HG03565 (cell line): ENCODE results near the gene RRAS.

ENCODE experiments used
- ATAC-seq: cut with Tn5 transposase; IDR thresholded peaks from one replicate; pipeline ENCODE4 v1.9.1; 2021; ENCODE audit warnings: mild to moderate bottlenecking, moderate library complexity; ENCODE audit not compliant: unreplicated experiment

RRAS gene

DNA sequence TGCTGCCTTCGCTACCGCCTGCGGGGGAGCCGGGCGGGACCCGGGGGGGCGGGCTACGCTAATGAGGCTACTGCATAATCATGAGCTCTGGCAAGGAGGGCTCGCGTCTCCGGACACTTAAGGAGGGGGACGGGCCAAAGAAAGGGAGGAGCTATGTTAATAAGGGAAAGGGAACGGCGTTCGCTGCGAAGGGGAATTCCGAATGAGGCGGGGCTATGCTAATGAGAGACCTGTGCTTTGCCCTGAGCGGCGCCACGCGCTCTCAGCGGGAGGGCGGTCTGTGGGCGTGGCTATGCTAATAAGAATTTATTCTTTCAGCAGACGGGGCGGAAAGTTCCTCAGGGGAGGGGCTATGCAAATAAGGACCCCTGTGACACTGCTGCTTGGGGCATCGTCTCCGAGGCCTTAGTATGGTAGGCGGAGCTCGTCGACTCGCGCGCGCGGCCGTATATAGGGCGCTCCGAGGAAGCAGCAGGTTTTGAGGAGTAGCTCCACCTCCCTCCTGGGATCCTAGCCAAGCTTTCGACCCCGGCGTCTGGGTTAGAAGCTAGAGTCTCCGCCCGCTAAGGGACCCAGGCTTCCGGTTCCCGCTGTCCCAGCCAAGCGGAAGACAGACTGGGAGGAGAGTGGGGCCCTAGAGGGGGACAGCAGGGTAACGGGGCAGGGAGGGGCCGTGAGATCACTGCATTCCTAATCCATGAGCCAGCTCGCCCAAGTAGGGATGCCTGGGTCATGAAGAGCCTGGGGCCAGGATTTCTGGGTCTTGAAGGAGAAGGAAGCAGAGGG lies at the start of gene RRAS:
TSS of gene RRAS (minus strand) at position 31 of the 786 bp plus-strand sequence. CDS start 45 bp downstream, outside the sequence.
- peak; percentile 60 for ATAC-seq

DNA sequence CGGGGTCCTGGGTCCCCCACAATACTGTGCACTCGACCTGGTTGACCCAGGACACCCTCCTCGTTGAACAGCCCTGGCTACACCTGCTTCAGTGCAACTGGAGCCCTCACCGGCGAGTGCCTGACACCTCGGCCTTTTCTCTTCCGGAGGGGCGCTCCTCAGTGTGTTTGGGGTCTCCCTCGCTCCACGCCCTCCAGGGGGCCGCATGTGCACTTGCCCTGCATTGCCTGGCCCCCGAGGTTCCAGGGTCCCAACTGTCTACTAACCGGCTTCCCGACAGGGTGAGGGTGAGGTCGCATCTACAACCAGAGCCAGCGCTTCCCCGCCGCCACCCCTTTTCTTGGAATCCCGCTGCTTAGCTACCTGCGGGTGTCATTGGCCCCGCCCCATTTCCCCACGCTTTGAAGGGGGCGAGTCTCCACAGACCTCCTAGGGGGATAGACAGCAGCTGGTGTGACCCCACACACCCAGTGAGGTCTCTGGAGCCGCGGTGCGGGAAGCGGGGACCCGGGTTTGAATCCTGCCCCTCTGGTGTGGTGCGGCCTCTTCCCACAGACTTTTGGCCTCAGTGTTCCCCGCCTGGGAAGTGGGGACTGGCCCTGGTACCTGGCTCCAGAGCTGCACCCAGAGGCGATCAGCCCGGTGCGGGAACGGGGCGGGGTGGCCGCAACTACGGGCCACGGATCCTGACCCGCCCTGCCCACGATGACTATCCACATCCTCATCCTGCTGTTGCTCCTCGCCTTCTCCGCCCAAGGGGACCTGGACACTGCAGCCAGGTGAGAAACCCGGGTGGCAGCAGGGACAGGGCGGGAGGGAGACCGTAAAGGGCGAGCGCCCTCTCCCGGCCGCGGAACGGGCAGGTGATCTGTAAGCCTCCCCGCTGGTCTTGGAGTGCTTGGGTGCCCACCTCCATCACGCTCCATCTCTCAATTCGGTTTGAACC lies 49.5 kb upstream of the RRAS start, which contains the start of gene ADM5:
TSS of gene ADM5 (plus strand) at position 462 of the 946 bp plus-strand sequence. CDS start at position 706, 244 bp downstream.
- no peak for ATAC-seq

DNA sequence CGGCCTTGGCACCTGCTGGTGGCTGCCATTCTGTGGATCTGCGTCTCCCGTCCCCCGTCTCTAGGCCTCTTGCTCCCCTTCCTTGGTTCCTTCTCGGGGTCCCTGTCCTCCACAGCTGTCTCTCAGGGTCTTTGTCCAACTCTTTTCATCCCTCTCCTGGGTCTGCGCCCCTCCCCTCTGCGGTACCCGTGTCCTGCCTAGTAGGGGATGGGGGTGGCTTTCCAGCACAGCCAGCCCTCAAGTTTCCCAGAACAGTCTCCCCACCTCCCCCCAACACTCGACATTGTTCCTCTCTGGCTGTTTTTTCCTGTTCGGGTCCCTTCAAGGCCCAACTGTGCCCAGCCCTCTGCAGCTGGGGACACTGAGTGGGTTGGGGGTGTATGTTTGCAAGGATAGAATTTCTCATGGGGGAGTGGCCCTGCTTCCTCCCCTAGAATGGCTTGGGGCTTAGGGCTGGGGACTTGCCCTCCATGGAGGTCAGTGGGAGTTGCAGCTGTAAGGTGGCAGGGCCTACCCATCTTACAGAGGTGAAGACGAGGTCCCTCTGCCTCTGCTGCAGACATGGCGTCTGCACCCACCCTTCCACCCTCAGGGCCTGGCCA lies 48.7 kb upstream of the RRAS start:
- ATAC-seq = no peak

DNA sequence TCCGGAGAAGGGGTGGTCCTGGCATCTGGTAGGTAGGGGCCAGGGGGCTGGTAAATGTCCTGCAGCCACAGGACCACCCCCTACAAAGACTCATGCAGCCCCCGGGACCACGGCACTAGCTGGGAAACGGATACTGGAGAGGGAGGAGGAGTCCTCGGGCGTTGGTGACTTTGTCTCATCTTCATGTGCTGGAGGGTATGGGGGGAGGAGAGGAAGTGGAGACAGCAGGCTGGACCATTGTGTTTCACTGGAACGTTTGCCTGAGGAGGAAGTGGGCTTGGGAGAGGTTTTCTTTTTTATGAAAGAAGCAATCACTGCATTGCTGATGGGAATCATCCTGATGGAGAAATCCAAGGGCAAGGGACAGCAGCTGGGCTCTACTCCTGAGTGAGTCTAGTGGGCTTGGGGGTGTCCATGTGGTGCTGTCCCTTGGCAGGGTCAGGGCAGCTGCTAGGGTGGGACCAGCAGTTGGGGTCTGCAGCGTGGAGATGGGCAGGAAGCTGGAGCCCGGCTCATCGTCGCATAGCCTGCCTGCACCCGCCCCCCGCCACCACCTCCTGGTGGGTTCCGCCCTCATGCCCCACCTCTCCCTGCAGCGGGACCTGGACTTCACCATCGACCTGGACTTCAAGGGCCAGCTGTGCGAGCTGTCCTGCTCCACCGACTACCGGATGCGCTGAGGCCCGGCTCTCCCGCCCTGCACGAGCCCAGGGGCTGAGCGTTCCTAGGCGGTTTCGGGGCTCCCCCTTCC lies 47.8 kb upstream of the RRAS start:
- ATAC-seq = no peak

DNA sequence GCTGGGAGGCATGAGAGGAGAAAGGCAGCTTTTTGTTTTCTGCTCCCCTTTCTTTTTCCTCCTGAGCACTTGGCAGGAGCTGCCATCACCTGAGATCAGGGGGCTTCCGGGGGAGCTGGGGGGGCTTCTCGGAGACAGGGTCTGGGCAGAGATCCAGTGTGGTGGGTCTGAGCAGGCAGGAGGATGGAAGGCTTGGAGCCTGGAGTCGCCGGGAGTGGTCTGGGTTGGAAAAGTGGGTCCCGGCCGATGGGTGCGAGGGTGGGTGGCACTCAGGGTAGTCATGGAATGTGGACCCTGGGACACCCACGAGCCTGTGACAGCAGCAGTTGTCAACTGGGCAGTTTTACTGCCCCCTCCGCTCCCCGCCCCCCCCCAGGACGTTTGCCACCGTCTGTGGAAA lies 47.2 kb upstream of the RRAS start:
- ATAC-seq = no peak

DNA sequence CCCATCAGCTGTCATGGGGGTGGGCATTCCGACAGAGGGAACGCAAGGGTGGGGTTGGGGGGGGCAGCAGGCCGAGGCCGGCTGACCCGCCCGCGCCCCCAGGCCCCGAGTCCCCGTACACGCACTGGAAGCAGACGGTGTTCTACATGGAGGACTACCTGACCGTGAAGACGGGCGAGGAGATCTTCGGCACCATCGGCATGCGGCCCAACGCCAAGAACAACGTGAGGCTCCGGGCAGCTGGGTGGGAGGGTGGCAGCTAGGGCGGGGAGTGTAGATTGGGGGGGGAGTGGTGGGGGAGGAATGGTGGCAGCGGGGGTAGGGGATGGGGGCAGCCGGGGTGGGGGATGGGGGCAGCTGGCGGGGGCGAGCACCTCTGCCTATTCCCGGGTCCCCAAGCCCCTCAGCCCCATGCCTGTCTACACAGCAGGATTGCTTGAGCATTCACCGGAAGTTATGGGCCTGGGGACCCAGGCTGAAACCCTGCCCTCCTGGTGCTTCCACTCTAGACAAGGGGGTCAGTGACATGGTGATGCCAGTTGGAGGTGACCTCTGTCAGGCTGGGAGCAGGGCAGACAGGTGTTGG lies 46.7 kb upstream of the RRAS start:
- no peak for ATAC-seq

DNA sequence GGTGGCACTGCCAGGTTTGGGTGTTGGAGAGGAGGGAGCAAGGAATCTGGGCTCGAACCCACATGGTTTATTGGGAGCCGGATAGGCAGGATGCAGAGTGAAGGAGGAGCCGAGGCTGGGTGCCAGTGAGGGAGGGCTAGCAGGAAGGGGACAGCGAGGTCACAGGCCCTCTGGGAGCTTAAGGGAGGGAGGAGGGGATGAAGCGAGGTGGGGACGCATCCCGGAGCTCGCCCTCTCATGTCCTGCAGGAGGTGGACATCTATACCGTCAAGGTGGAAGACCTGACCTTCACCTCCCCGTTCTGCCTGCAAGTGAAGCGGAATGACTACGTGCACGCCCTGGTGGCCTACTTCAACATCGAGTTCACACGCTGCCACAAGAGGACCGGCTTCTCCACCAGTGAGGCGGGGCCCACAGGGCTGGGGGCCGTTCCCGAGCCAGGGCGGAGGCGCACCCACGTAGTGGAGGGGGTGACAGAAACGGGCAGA lies 45.9 kb upstream of the RRAS start:
- no peak for ATAC-seq

DNA sequence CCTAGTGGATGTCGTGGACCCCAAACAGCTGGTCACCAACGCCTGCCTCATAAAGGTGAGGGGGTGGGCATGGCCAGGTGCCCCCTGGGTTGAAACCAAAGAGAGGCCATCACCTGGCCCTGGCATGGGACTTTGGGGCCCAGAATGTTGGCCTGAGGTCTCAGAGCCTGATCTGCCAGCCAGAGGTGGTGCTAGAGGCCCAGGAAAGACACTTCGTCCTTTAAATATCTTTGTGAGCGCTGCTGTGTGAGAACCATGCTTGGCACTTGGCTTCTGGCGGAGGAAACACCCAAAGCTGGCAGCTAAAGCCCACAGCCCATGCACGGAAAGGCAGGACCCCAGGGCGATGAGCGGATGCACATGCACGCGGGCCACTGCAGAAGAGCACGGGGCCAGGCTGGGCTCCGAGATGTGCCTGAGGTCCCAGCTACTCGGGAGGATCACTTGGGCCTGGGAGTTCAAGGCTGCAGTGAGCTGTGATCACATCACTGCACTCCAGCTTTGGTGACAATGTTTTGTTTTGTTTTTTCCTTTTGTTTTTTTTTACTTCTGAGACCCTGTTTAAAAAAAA lies 45.1 kb upstream of the RRAS start:
- ATAC-seq = no peak

DNA sequence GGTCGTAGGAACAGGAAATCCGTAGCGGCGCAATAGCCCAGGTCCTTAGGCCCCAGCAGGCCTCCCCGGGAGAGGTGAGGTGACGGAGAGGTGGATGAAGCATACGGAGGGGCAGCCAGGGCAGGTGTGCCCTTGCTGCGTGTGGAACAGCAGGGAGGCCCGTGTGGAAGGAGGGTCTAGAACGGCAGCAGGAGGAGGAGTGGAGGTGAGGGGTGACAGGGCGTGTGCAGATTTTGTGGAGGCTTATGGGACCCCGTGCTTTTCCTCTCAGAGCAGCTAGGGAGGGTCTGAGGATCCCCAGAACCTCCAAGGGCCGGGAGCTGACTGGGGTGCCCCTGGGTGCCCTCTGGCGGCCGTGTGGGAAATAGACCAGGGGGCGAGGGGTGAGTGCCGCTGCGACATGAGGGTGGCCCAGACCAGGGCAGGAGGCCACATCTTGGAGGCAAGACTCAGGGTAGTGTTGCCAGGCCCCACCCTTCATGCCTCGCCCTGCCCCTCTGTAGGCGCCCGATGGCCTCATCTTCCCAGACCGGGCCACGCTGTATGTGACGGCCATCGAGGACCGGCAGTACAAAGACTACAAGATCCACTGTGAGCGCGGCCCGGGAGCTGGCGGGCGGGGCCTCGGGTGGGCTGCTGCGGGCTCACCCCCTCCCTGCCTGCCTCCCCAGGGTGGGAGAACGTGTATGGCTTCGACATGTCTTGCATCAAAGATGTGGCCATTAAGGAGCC lies 44.5 kb upstream of the RRAS start:
- no peak for ATAC-seq

DNA sequence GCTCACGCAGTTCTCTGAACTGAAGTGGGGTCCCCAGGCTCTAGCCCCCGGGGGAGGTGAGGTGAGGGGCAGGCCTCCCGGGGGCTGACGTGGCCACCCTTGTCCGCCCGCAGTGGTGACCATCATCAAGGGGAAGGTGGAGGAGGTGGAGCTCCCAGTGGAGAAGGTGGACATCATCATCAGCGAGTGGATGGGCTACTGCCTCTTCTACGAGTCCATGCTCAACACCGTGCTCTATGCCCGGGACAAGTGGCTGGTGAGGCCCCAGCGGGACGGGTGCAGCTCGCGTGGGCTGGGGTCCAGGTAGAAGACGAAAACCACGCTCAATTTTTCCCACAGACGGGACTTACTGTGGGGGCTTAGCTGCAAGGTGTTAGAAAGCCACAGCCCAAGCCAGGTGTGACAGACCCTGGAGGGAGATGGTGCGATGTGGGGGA lies 43.9 kb upstream of the RRAS start:
- ATAC-seq = no peak

DNA sequence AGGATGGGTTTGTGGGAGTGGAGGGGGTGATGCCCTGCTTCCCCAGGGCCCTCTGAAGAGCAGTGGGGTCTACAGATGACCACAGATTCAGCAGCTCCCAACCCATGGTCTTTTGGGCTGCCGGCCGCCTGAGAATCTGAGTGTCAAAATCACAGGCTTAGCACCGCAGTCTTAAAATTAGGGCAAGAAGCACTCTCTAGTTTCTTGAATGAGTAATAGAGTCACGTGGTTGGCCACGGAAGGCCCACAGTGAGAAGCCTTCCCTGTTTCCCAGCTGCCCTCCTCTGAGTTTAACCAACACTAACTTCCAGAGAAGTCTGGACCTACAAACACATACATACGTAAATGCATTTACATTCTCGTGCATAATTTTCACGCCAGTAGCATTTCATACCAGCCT lies 42.3 kb upstream of the RRAS start:
- ATAC-seq = no peak

DNA sequence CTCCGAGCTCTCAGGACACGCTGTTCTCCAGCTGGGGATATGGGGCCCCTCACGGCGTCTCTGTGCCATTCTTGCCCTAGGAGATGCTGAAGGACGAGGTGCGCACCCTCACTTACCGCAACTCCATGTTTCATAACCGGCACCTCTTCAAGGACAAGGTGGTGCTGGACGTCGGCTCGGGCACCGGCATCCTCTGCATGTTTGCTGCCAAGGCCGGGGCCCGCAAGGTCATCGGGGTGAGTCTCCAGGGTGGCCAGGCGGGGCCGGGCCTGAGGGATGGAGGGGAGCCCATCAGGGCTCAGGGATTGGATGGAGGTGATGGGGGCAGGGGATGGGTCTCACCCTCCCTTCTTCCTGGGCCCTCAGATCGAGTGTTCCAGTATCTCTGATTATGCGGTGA lies 41.9 kb upstream of the RRAS start:
- no peak for ATAC-seq

DNA sequence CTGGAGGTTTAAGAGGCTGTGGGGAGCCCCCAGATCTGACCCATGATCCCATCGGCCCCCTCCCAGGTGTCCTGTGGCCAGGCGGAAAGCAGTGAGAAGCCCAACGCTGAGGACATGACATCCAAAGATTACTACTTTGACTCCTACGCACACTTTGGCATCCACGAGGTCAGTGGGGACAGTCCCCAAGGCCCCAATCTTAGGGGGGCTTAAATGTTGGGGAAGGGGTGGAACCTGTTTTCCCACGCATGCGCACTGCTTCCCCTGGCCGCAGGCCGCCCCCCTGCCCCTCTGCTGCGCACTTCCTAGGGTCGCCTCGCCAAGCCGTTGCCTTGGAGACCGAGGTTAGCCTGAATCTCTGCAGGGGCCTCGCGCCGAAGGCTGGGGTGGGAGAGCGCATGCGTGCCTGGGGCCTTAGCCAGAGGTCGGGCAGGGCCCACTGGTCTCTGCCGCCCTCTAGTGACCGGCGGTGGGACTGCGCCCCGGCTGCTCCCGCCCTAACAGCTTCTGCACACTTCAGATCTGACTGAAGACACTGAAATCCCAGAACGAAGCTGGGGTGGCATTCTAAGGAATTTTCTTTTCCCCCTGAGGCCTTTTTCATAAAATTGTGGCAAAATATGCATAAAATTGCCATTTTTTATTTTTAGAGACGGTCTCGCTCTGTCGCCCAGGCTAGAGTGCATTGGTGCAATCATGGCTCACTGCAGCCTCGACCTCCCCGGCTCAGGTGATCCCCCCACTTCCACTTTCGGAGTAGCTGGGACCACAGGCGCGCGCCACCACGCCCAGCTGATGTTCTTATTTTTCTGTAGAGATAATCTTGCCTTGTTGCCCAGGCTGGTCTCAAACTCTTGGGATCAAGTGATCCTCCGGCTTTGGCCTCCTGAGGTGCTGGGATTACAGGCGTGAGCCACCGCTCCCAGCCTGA lies 40.7 kb upstream of the RRAS start:
- ATAC-seq = no peak

DNA sequence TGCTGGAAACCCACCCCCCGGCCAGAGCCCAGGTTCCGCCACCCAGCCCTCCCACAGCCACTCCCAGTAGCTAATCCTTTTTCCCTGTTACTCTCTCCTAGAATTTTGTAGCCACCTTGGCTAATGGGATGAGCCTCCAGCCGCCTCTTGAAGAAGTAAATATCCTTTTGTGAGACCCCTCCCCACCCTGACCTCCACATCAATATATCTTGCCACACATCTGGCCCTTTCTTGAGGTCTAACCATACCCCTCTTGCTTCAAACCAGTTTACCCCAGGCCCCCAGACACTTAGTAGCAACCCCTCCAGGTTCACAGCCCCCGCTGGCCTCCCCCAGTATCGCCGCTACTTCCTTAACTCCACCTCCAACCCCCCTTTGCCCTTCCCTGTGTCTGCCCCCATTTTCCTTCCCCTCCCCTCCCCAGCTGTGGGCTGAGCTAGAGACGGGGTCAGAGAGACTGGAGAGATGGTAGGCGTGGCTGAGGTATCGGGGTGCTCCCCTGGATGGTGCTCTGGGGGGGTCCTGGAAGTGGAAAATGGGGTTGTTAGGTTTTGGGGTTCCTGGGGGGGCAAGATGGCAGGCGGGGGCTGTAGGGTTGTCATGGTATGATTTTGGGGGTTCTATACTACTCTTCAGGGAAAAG lies 39.9 kb upstream of the RRAS start:
- ATAC-seq = no peak

DNA sequence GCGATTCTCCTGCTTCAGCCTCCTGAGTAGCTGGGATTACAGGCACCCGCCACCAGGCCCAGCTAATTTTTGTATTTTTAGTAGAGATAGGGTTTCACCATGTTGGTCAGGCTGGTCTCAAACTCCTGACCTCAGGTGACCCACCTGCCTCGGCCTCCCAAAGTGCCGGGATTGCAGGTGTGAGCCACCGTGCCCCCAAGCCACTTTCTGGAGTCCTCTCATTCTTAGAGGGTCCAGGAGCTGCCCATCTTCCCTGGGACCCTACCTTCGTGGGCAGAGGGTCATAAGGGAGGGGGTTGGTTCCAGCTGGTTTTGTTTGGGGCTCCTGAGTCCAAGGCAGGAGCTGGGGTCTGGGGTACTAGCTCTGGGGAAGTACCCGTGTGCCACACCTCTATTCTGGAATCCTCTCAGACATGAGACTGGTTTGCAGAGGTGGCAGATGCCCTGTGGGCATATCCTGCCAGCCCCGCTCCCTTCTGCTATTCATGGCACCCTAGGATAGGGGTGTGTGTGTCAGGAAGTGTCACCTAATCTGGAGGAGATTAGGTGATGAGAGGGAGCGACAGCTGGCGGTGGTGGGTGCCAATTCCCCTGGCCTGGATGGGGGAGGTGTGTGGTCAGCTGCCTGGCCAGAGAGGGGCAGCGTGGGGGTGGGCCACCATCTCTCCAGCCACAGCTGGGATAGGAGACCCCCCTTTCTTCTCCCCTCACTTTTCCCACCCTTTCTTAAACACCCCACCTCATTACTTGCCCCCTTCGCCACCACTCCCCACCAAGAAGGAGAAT lies 39.2 kb upstream of the RRAS start:
- ATAC-seq = no peak

DNA sequence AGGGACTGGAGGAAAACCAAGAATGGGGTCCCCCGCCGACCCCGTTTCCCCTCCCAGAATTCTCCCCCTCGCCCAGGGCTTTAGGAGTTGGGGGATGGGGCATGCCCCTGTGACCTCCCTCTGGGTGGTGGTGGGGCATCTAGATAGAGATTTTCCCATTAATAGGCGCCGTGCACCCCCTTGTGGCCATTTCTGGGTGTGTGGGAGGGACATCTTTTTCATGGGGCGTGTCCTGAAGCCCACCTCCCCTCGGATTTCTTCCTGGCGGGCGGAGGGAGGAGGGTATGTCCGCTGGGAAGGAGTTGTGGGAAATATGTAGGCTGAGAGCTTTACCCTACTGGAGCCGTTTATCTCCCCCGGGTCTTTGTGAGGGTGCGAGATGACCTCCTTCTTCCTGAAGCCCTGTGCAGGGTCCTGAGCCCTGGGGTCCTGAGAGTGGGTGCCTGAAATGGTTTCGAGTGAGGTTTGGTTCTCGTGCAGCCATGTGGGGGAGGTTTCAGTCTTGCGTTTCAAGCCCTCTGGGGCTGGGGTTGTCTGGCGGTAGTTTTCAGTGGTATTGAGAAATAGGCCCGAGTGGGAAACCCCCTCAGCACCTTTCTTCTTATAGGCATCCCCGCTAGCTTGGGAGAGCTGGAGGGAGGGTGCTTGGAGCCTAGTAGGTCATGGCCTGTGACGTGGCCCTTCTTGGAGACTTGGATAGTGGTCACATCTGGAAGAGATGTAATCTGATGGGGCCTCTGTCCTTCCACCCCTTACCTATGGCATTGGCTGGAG lies 38.1 kb upstream of the RRAS start:
- no peak for ATAC-seq
